ENCODE results near the gene PANX2.

- TF ChIP-seq TAF1 (IDR thresholded peaks at IDR 0.05; ENCODE audit: borderline replicate concordance, low read depth, low read length) (no peak), POLR2AphosphoS5 (IDR thresholded peaks at IDR 0.05; ENCODE audit: low read depth, low read length) (no peak), POLR2A (IDR thresholded peaks at IDR 0.05; ENCODE audit: low read depth, low read length) (no peak)
Measured at GRCh38 chr22:50141891-50142363, 28.6 kb upstream of the PANX2 start.
